Stimulated activated naive B cell treated with anti-CD40 and anti-IgM and Interleukin-4, amounts not matched to agents 10 μg/mL and 1 μg/mL and 100 μg/mL, for 72 hours (primary cell): Measurements from ENCODE around the gene WNT3.

Source experiments
- ATAC-seq, 2 donors: fragments of 150-1000 bp; cut with Tn5 transposase; replicated peaks; 2 replicates each; pipeline ENCODE4 v1.10.0; 2021; ENCODE audit warnings: moderate library complexity in 1 of 2
- DNase-seq: peaks from one replicate; pipeline ENCODE4 v3.0.0; 2021
- H3K27ac Mint-ChIP-seq: one replicate; pipeline ENCODE4 v1.8.0; 2022; ENCODE audit warnings: mild to moderate bottlenecking, mixed read lengths
- H3K27me3 Mint-ChIP-seq, 2 donors: one replicate each; pipeline ENCODE4 v1.8.0; 2022; ENCODE audit warnings: mixed read lengths in 2 of 2
- H3K36me3 Mint-ChIP-seq, 2 donors: one replicate each; pipeline ENCODE4 v1.8.0; 2022; ENCODE audit warnings: mixed read lengths in 2 of 2, mild to moderate bottlenecking in 1 of 2
- H3K4me1 Mint-ChIP-seq, 2 donors: one replicate each; pipeline ENCODE4 v1.8.0; 2022; ENCODE audit warnings: mixed read lengths in 2 of 2, mild to moderate bottlenecking in 1 of 2
- H3K4me3 Mint-ChIP-seq, 2 donors: one replicate each; pipeline ENCODE4 v1.8.0; 2022; ENCODE audit warnings: mild to moderate bottlenecking in 2 of 2, mixed read lengths in 2 of 2, moderate library complexity in 1 of 2
- H3K9me3 Mint-ChIP-seq, 2 donors: one replicate each; pipeline ENCODE4 v1.8.0; 2022; ENCODE audit warnings: mixed read lengths in 2 of 2, mild to moderate bottlenecking in 1 of 2

The WNT3 gene

GRCh38 chr17:46818316-46818928, at the start of gene WNT3:
Gene WNT3 (minus strand): TSS chr17:46818692. CDS start chr17:46818597, 95 bp downstream.
- Mint-ChIP-seq H3K4me3 (peak within 1 kb of the TSS; percentile 76 to 83), H3K27ac (no peak within 1 kb of the TSS), H3K9me3 (no peaks in the 10 kb centered on the region), H3K4me1 (peaks cover 35 to 58% of the 10 kb centered on the region in 2 donors), H3K27me3 (peaks cover 76 to 92% of the 10 kb centered on the region in 2 donors), H3K36me3 (no peaks in the 10 kb centered on the region)
- ATAC-seq (peak; percentile 70 to 77), DNase-seq (peak; percentile 36)

GRCh38 chr17:46866747-46867146, 48.3 kb upstream of the WNT3 start:
- Mint-ChIP-seq H3K9me3 (no peaks in the 10 kb centered on the region), H3K27me3 (peaks cover 41 to 47% of the 10 kb centered on the region in 2 donors), H3K27ac (no peak overlapping the region), H3K4me1 (peaks cover 0 to 2% of the 10 kb centered on the region in 2 donors), H3K36me3 (no peaks in the 10 kb centered on the region), H3K4me3 (no peak overlapping the region)
- no peak for ATAC-seq
- no peak for DNase-seq

GRCh38 chr17:46866325-46866724, 47.8 kb upstream of the WNT3 start:
- no peak for ATAC-seq
- peaks cover 43 to 47% of the 10 kb centered on the region in 2 donors for H3K27me3 Mint-ChIP-seq
- no peak for DNase-seq
- no peaks in the 10 kb centered on the region for H3K36me3 Mint-ChIP-seq
- H3K9me3 Mint-ChIP-seq = no peaks in the 10 kb centered on the region
- peaks cover 0 to 2% of the 10 kb centered on the region in 2 donors for H3K4me1 Mint-ChIP-seq
- no peak overlapping the region for H3K27ac Mint-ChIP-seq
- no peak overlapping the region for H3K4me3 Mint-ChIP-seq

- Mint-ChIP-seq H3K4me1 (peaks cover 0 to 2% of the 10 kb centered on the region in 2 donors), H3K4me3 (no peak overlapping the region), H3K9me3 (no peaks in the 10 kb centered on the region), H3K27me3 (peaks cover 47 to 52% of the 10 kb centered on the region in 2 donors), H3K27ac (no peak overlapping the region), H3K36me3 (no peaks in the 10 kb centered on the region)
- DNase-seq = no peak
- ATAC-seq = peak in 1 of 2 donors; percentile 31
Observed at GRCh38 chr17:46865100-46865499, 46.6 kb upstream of the WNT3 start.

- H3K27me3 Mint-ChIP-seq = peaks cover 52 to 57% of the 10 kb centered on the region in 2 donors
Observed at GRCh38 chr17:46863383-46864121, 45.1 kb upstream of the WNT3 start.

GRCh38 chr17:46862949-46863348, 44.5 kb upstream of the WNT3 start:
- Mint-ChIP-seq H3K36me3 (no peaks in the 10 kb centered on the region), H3K4me1 (peaks cover 0 to 2% of the 10 kb centered on the region in 2 donors), H3K27ac (no peak overlapping the region), H3K27me3 (peaks cover 52 to 58% of the 10 kb centered on the region in 2 donors), H3K9me3 (no peaks in the 10 kb centered on the region), H3K4me3 (no peak overlapping the region)
- DNase-seq (no peak), ATAC-seq (no peak)

More at GRCh38 chr17:46863383-46864121, 45.1 kb upstream of the WNT3 start:
- H3K27ac Mint-ChIP-seq = no peak overlapping the region
- DNase-seq (no peak), ATAC-seq (no peak)
- no peak overlapping the region for H3K4me3 Mint-ChIP-seq
- H3K36me3 Mint-ChIP-seq = no peaks in the 10 kb centered on the region
- H3K9me3 Mint-ChIP-seq = no peaks in the 10 kb centered on the region
- H3K4me1 Mint-ChIP-seq = peaks cover 0 to 2% of the 10 kb centered on the region in 2 donors

GRCh38 chr17:46859996-46860395, 41.5 kb upstream of the WNT3 start:
- Mint-ChIP-seq H3K36me3 (no peaks in the 10 kb centered on the region), H3K4me3 (no peak overlapping the region), H3K27ac (no peak overlapping the region), H3K27me3 (peaks cover 38 to 55% of the 10 kb centered on the region in 2 donors), H3K4me1 (peaks cover 0 to 1% of the 10 kb centered on the region in 2 donors), H3K9me3 (peaks cover 0 to 2% of the 10 kb centered on the region in 2 donors)
- ATAC-seq (no peak), DNase-seq (no peak)

GRCh38 chr17:46857600-46857999, 39.1 kb upstream of the WNT3 start:
- Mint-ChIP-seq H3K36me3 (no peaks in the 10 kb centered on the region), H3K27ac (no peak overlapping the region), H3K9me3 (peaks cover 0 to 2% of the 10 kb centered on the region in 2 donors), H3K27me3 (peaks cover 33 to 59% of the 10 kb centered on the region in 2 donors), H3K4me1 (peaks cover 0 to 2% of the 10 kb centered on the region in 2 donors), H3K4me3 (no peak overlapping the region)
- DNase-seq = no peak
- no peak for ATAC-seq

GRCh38 chr17:46854948-46855347, 36.5 kb upstream of the WNT3 start:
- Mint-ChIP-seq H3K4me1 (peaks cover 10 to 20% of the 10 kb centered on the region in 2 donors), H3K9me3 (peaks cover 0 to 2% of the 10 kb centered on the region in 2 donors), H3K36me3 (peaks cover 0 to 3% of the 10 kb centered on the region in 2 donors), H3K4me3 (no peak overlapping the region), H3K27ac (no peak overlapping the region), H3K27me3 (peaks cover 50 to 79% of the 10 kb centered on the region in 2 donors)
- ATAC-seq = no peak
- DNase-seq = no peak

GRCh38 chr17:46854515-46854914, 36.0 kb upstream of the WNT3 start:
- no peak for ATAC-seq
- peaks cover 0 to 2% of the 10 kb centered on the region in 2 donors for H3K9me3 Mint-ChIP-seq
- no peak overlapping the region for H3K4me3 Mint-ChIP-seq
- H3K27me3 Mint-ChIP-seq = peaks cover 54 to 83% of the 10 kb centered on the region in 2 donors
- H3K27ac Mint-ChIP-seq = no peak overlapping the region
- peaks cover 10 to 20% of the 10 kb centered on the region in 2 donors for H3K4me1 Mint-ChIP-seq
- H3K36me3 Mint-ChIP-seq = peaks cover 0 to 3% of the 10 kb centered on the region in 2 donors
- no peak for DNase-seq

- H3K27ac Mint-ChIP-seq = no peak overlapping the region
Observed at GRCh38 chr17:46853896-46854444, 35.5 kb upstream of the WNT3 start.

GRCh38 chr17:46851029-46851741, 32.7 kb upstream of the WNT3 start, which contains the start of gene WNT9B:
Gene WNT9B (plus strand): TSS chr17:46851583. CDS start chr17:46851639, 56 bp downstream.
- peaks cover 0 to 3% of the 10 kb centered on the region in 2 donors for H3K36me3 Mint-ChIP-seq
- peak; percentile 38 to 51 for ATAC-seq
- no peaks in the 10 kb centered on the region for H3K9me3 Mint-ChIP-seq
- no peak within 1 kb of the TSS for H3K27ac Mint-ChIP-seq
- H3K4me3 Mint-ChIP-seq = peak within 1 kb of the TSS; percentile 83 to 85
- DNase-seq = no peak
- H3K27me3 Mint-ChIP-seq = peaks cover 62 to 91% of the 10 kb centered on the region in 2 donors
- H3K4me1 Mint-ChIP-seq = peaks cover 10 to 20% of the 10 kb centered on the region in 2 donors

More at GRCh38 chr17:46853896-46854444, 35.5 kb upstream of the WNT3 start:
- Mint-ChIP-seq H3K36me3 (peaks cover 0 to 3% of the 10 kb centered on the region in 2 donors), H3K4me3 (no peak overlapping the region), H3K27me3 (peaks cover 54 to 83% of the 10 kb centered on the region in 2 donors), H3K9me3 (peaks cover 0 to 2% of the 10 kb centered on the region in 2 donors), H3K4me1 (peaks cover 10 to 20% of the 10 kb centered on the region in 2 donors)
- DNase-seq (no peak), ATAC-seq (no peak)

GRCh38 chr17:46850688-46851028, 32.2 kb upstream of the WNT3 start:
- Mint-ChIP-seq H3K9me3 (no peaks in the 10 kb centered on the region), H3K36me3 (peaks cover 0 to 3% of the 10 kb centered on the region in 2 donors), H3K4me1 (peaks cover 10 to 20% of the 10 kb centered on the region in 2 donors), H3K4me3 (peak overlapping the region in 1 of 2 donors; percentile 63), H3K27ac (no peak overlapping the region), H3K27me3 (peaks cover 62 to 91% of the 10 kb centered on the region in 2 donors)
- ATAC-seq = no peak
- DNase-seq = no peak

- DNase-seq = no peak
- Mint-ChIP-seq H3K27ac (no peak overlapping the region), H3K4me1 (peaks cover 10 to 20% of the 10 kb centered on the region in 2 donors), H3K4me3 (no peak overlapping the region), H3K27me3 (peaks cover 59 to 88% of the 10 kb centered on the region in 2 donors), H3K9me3 (peaks cover under 1% of the 10 kb centered on the region in 2 donors), H3K36me3 (peaks cover 0 to 3% of the 10 kb centered on the region in 2 donors)
- ATAC-seq = no peak
Observed at GRCh38 chr17:46848534-46848933, 30.0 kb upstream of the WNT3 start.
